ENCODE results near the gene FAM210B. TPM values are rescaled to one million over a fixed set of nuclear protein-coding genes. Genes with fewer than 3 reads are reported as not detected.
"Not testable (repeated sequence)": the region's sequence is repeated elsewhere in the genome, so short reads cannot be mapped to it uniquely, and the experiment has no call there.

Gene FAM210B
- total RNA-seq, 2 experiments from 2014 or later, result 8.4 to 9.7 TPM

DNA sequence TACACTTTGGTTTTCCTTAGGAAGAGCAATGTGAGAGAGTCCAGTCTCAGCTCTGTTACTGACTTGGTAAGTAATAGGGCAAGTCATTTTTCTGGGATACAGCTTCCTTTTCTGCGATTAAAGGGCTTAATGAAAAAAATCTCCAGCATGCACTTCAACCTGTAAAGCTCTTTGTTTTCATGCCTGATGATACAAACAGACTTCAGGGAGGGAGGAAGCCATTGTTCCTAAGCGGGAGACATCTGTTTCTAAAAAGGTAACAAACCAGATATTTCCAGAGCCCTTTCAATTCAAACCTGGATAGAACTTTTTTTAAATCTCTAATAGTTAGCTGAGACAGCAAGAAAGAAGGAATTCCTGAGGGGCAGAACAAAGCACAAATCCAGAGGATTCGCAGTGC is 48.1 kb downstream of the FAM210B start:
- no peak for DNase-seq
- no peaks in the 10 kb centered on the region for H3K27me3 Mint-ChIP-seq
- no peaks in the 10 kb centered on the region for H3K9me3 Mint-ChIP-seq
- peaks cover 41% of the 10 kb centered on the region for H3K4me1 Mint-ChIP-seq
- H3K36me3 Mint-ChIP-seq (ENCODE audit: low read depth), result peaks cover 58% of the 10 kb centered on the region
- H3K4me3 Mint-ChIP-seq, result no peak overlapping the region
- POLR2A ChIA-PET, result no interaction called here
- CTCF ChIA-PET, result interaction anchor here (1.0 to 1.6 kb wide), 3 partner anchors 9 to 15 kb away, joined by 3 to 6 read pairs (median 6); partner anchors contain the start of genes AURKA and CSTF1
- no peak overlapping the region for H3K27ac Mint-ChIP-seq

DNA sequence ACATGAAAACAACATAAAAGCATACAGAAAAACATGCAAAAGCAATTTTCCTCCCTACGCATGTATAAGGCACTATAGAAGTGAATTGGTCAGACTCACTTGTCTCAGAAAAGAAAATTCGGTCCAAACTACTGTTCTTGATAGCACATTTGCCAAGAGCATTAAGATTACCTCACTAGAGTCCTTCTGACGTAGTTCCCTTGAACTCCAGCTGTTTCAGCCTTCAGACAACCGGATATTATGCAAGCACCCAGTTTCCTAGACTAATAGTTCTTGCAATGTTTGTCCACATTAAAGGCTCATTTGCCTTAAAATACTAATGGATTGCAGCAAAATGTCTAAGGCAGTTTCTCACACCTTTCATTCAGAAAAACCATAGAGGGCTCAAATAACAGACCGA is 50.7 kb downstream of the FAM210B start:
- CTCF ChIA-PET, result interaction anchor here (1.2 to 3.8 kb wide), 2 partner anchors 11 to 14 kb away, joined by 4 to 14 read pairs; no protein-coding TSS in a partner anchor
- Mint-ChIP-seq H3K4me1 (peaks cover 48% of the 10 kb centered on the region), H3K36me3 (ENCODE audit: low read depth) (peaks cover 59% of the 10 kb centered on the region), H3K9me3 (peaks cover 6% of the 10 kb centered on the region), H3K27ac (no peak overlapping the region), H3K27me3 (no peaks in the 10 kb centered on the region), H3K4me3 (no peak overlapping the region)
- DNase-seq, result no peak
- POLR2A ChIA-PET, result no interaction called here

DNA sequence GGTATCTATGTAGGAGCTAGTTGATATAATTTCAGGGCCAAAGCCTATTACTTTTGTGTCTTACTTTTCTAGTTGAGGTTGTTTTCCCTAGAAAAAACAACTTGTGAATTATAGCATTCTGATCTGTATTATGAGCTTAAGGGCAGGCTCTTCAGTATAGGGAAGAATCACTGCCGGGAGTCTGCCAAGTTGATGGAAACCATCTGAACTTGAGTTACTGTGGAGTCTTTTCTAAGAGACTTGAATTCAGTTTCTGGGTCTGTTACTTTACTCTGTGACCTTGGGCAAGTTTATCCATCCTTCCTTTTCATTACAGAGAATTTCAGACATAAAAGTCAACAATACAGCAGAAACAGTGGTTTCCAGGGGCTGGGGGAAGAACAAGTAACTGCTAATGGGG is 51.2 kb downstream of the FAM210B start:
- H3K27me3 Mint-ChIP-seq, result no peaks in the 10 kb centered on the region
- H3K4me1 Mint-ChIP-seq, result peaks cover 53% of the 10 kb centered on the region
- DNase-seq, result no peak
- H3K27ac Mint-ChIP-seq, result no peak overlapping the region
- CTCF ChIA-PET, result interaction anchor here (1.2 to 3.8 kb wide), 2 partner anchors 11 to 14 kb away, joined by 4 to 14 read pairs; no protein-coding TSS in a partner anchor
- H3K9me3 Mint-ChIP-seq, result peaks cover 6% of the 10 kb centered on the region
- no peak overlapping the region for H3K4me3 Mint-ChIP-seq
- POLR2A ChIA-PET, result no interaction called here
- peaks cover 56% of the 10 kb centered on the region for H3K36me3 Mint-ChIP-seq (ENCODE audit: low read depth)

DNA sequence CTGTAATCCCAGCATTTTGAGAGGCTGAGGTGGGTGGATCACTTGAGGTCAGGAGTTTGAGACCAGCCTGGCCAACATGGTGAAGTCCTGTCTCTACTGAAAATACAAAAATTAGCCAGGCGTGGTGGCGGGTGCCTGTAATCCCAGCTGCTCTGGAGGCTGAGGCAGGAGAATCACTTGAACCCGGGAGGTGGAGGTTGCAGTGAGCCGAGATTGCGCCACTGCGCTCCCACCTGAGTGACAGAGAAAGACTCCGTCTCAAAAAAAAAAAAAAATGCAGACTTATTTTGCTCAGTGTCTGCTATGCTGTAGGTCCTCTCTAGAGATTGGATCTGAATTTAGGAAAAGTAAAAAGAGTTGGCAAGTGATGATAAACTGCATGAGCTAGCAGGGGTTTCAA is 52.5 kb downstream of the FAM210B start:
- DNase-seq, H3K9me3 Mint-ChIP-seq, POLR2A ChIA-PET, H3K27me3 Mint-ChIP-seq: not testable (repeated sequence)
- H3K4me1 Mint-ChIP-seq, result peaks cover 50% of the 10 kb centered on the region
- CTCF ChIA-PET, result interaction anchor here (0.6 to 3.8 kb wide), 7 partner anchors 9 to 55 kb away, joined by 4 to 18 read pairs (median 6); no protein-coding TSS in a partner anchor
- peak overlapping the region; percentile 91 for H3K27ac Mint-ChIP-seq
- peaks cover 44% of the 10 kb centered on the region for H3K36me3 Mint-ChIP-seq (ENCODE audit: low read depth)
- peak overlapping the region; percentile 78 for H3K4me3 Mint-ChIP-seq

- no peaks in the 10 kb centered on the region for H3K27me3 Mint-ChIP-seq
- peaks cover 6% of the 10 kb centered on the region for H3K9me3 Mint-ChIP-seq
- ChIA-PET CTCF (interaction anchor here (0.6 to 3.8 kb wide), 9 partner anchors 9 to 58 kb away, joined by 4 to 18 read pairs (median 6); no protein-coding TSS in a partner anchor), POLR2A (interaction anchor here (0.6 kb wide), 2 partner anchors 20 to 53 kb away, joined by 3 read pairs; partner anchors contain the start of gene AURKA)
- peaks cover 55% of the 10 kb centered on the region for H3K4me1 Mint-ChIP-seq
- H3K36me3 Mint-ChIP-seq (ENCODE audit: low read depth), result peaks cover 44% of the 10 kb centered on the region
- DNase-seq, result peak; percentile 56
- H3K27ac Mint-ChIP-seq, result peak within 1 kb of the TSS; percentile 91
- peak within 1 kb of the TSS; percentile 78 for H3K4me3 Mint-ChIP-seq
Observed at GRCh38 chr20:56411759-56412472, 53.1 kb downstream of the FAM210B start, which contains the start of gene CASS4. CASS4 (plus strand) TSS chr20:56412260; CDS start chr20:56412459, 199 bp downstream.

- H3K9me3 Mint-ChIP-seq, result peaks cover 6% of the 10 kb centered on the region
- H3K27ac Mint-ChIP-seq, result peak overlapping the region; percentile 91
- POLR2A ChIA-PET, result interaction anchor here (0.6 kb wide), 2 partner anchors 21 to 53 kb away, joined by 3 read pairs; partner anchors contain the start of gene AURKA
- H3K4me3 Mint-ChIP-seq, result peak overlapping the region; percentile 78
- H3K4me1 Mint-ChIP-seq, result peaks cover 60% of the 10 kb centered on the region
- DNase-seq, result no peak
- CTCF ChIA-PET, result interaction anchor here (1.0 to 3.8 kb wide), 8 partner anchors 8 to 57 kb away, joined by 4 to 18 read pairs (median 6); no protein-coding TSS in a partner anchor
- peaks cover 40% of the 10 kb centered on the region for H3K36me3 Mint-ChIP-seq (ENCODE audit: low read depth)
- no peaks in the 10 kb centered on the region for H3K27me3 Mint-ChIP-seq
Observed at GRCh38 chr20:56412473-56412790, 53.7 kb downstream of the FAM210B start.

DNA sequence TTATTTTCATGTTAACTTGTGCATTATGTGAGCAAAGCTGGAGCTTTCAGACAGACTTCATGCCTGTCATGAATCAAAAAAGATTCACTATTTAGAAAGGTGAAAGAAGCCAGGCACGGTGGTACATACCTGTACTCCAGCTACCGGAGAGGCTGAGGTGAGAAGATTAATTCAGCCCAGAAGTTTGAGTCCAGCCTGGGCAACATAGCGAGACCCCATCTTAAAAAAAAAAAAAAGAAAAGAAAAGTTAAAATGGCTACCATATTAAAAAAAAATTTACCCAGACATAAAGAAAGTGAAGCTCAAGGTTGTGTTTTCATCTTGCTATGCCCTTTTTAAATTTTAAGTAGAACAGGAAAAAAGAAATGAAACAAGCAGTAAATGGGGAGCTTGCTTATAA is 54.2 kb downstream of the FAM210B start:
- H3K36me3 Mint-ChIP-seq (ENCODE audit: low read depth), result peaks cover 38% of the 10 kb centered on the region
- peak overlapping the region; percentile 91 for H3K27ac Mint-ChIP-seq
- H3K4me1 Mint-ChIP-seq, result peaks cover 65% of the 10 kb centered on the region
- peaks cover 6% of the 10 kb centered on the region for H3K9me3 Mint-ChIP-seq
- H3K4me3 Mint-ChIP-seq, result peak overlapping the region; percentile 78
- ChIA-PET POLR2A (no interaction called here), CTCF (interaction anchor here (0.6 to 3.3 kb wide), 5 partner anchors 11 to 113 kb away, joined by 3 to 18 read pairs (median 5); no protein-coding TSS in a partner anchor)
- no peak for DNase-seq
- H3K27me3 Mint-ChIP-seq, result no peaks in the 10 kb centered on the region

DNA sequence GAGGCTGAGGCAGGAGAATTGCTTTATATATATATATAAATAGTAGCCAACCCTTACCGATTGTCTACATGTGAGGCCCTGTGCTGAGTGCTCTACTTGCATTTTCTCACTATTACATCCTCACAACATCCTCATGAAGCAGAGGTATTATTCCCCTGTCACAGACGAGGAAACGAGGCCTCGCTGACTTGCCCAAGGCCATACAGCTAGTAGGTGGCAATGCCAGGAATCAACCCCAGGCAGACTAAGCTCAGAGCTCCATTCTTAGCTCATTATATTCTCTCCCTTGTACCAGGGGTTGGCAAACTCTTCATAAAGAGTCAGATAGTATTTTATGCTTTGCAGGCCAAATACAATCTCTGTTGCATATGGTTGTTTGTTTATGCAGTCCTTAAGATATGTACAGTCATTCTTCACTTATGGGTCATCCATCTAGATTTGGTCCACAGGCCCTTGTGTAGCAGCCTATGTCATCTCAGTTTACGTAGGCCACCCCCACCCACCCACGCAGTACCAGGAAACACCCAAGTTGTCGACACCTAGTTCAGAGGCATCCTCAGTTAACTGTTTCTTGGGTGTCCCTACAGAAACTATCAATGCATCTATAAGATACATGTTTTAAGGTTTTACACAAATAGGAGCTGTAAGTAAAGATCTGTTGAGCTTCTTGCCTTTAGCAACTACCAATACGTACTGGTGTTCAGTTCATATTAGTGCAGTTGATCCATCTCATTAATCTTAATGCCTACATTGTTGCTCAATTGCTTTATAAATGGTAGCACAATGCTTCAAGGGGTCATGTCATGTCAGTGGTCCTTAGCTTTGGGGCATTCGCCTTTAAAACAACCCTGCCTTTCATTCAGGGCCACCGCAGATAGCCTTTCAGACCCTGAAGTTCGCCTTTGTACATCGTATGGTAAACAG is 56.3 kb downstream of the FAM210B start:
- peak; percentile 22 for DNase-seq
- Mint-ChIP-seq H3K4me3 (peak overlapping the region; percentile 49), H3K36me3 (ENCODE audit: low read depth) (peaks cover 37% of the 10 kb centered on the region), H3K4me1 (peaks cover 74% of the 10 kb centered on the region), H3K27ac (peak overlapping the region; percentile 81), H3K27me3 (no peaks in the 10 kb centered on the region), H3K9me3 (peaks cover 6% of the 10 kb centered on the region)
- ChIA-PET POLR2A (no interaction called here), CTCF (interaction anchor here (1.0 to 1.6 kb wide), 3 partner anchors 10 to 54 kb away, joined by 3 to 8 read pairs (median 3); partner anchors contain the start of gene RTF2)

GRCh38 chr20:56417402-56417801 is 58.6 kb downstream of the FAM210B start:
- ChIA-PET CTCF (interaction anchor here (0.9 to 2.1 kb wide), 3 partner anchors 9 to 13 kb away, joined by 3 to 5 read pairs (median 3); no protein-coding TSS in a partner anchor), POLR2A (no interaction called here)
- H3K4me1 Mint-ChIP-seq, result peaks cover 77% of the 10 kb centered on the region
- no peak overlapping the region for H3K27ac Mint-ChIP-seq
- H3K36me3 Mint-ChIP-seq (ENCODE audit: low read depth), result peaks cover 42% of the 10 kb centered on the region
- no peak for DNase-seq
- H3K4me3 Mint-ChIP-seq, result no peak overlapping the region
- H3K9me3 Mint-ChIP-seq, result peaks cover 5% of the 10 kb centered on the region
- no peaks in the 10 kb centered on the region for H3K27me3 Mint-ChIP-seq

GRCh38 chr20:56417911-56418310 is 59.1 kb downstream of the FAM210B start:
- H3K27ac Mint-ChIP-seq, result peak overlapping the region; percentile 83
- H3K4me3 Mint-ChIP-seq, result no peak overlapping the region
- peaks cover 5% of the 10 kb centered on the region for H3K9me3 Mint-ChIP-seq
- ChIA-PET POLR2A (no interaction called here), CTCF (interaction anchor here (0.9 to 2.1 kb wide), 4 partner anchors 9 to 25 kb away, joined by 3 to 7 read pairs (median 4); no protein-coding TSS in a partner anchor)
- peaks cover 77% of the 10 kb centered on the region for H3K4me1 Mint-ChIP-seq
- H3K36me3 Mint-ChIP-seq (ENCODE audit: low read depth), result peaks cover 40% of the 10 kb centered on the region
- DNase-seq, result no peak
- no peaks in the 10 kb centered on the region for H3K27me3 Mint-ChIP-seq
